ENCODE results near the gene C12orf57.

Gene C12orf57

DNA sequence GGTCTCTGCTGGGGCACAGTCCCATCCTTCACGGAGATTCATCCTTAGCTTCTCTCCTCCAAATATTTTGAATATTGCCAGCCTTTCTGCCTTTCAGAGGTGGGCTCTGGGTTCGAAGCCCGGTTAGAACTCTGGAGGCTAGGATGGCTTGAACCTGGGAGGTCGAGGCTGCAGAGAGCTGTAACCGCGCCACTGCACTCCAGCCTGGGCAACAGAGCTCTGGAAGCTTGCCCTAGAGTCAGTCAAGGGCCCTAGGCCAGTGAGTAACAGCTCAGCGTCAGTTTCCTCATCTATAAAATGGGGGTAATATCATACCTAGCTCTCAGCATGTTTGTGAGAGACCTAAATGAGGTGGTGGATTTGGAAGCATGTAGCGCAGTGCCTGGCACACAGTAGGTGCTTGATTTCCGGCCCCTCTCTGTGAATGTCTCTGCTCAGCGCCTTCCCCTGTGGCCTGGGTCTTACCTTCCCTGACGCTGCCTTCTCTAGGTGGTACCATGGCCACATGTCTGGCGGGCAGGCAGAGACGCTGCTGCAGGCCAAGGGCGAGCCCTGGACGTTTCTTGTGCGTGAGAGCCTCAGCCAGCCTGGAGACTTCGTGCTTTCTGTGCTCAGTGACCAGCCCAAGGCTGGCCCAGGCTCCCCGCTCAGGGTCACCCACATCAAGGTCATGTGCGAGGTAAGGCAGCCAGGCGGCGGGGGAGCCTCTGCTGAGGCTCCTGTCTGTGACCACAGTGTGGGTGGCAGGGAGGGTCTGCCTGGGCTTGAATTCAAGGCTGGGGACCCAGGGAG, 10.7 kb downstream of the C12orf57 start:
- DNase-seq, result peak in 1 of 2 donors; percentile 26

DNA sequence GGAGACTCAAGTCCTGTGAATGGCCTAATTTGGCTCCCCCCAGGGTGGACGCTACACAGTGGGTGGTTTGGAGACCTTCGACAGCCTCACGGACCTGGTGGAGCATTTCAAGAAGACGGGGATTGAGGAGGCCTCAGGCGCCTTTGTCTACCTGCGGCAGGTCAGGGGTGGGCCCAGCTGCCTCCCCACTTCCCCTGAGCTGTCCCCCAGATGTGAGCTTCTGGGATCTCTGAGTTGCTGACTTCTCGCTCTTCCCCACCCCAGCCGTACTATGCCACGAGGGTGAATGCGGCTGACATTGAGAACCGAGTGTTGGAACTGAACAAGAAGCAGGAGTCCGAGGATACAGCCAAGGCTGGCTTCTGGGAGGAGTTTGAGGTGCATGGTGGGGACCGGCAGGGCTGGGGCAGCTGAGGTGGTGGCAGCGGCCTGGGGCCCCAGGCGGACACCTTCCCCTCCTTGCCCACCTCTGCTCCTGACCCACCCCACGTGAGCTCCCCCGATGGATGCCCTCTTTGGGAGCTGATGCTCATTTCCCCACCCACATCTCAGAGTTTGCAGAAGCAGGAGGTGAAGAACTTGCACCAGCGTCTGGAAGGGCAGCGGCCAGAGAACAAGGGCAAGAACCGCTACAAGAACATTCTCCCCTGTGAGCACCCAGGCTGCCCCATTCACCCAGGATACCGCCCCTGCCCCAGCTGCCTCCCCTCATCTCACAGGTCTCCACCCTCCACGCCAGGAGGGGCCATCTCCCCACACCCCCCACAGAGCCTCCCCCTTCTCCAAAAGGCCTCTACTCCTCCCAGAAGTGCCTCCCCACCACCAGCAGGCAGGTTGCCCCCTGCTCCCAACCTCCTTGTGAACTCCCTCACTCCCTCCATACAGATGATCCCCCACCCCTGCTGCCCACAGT, 11.5 kb downstream of the C12orf57 start:
- DNase-seq, result no peak

DNA sequence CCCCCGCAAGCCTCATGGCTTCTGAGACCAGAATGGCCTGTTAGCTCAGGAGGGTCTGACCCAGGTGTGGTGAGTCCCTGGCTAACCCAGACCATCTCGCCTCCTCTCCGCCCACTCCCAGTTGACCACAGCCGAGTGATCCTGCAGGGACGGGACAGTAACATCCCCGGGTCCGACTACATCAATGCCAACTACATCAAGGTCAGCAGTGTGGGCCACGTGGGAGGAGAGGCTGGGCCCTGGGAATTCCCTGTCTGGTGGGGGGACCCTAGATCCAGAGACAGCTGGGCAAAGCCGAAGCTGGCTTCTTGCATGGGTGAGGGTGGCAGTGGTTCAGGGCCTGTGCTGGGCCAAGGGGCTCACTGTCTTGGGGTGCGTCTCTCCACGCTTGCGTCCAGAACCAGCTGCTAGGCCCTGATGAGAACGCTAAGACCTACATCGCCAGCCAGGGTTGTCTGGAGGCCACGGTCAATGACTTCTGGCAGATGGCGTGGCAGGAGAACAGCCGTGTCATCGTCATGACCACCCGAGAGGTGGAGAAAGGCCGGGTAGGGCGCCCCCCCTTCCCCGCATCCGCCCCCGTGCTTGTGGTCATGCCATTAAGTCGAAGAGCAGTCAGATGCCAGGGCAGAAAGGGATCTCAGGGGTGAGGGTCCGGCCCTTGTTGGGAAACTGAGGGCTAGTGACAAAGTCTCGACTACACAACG, 12.4 kb downstream of the C12orf57 start:
- DNase-seq, result peak in 1 of 2 donors; percentile 35

DNA sequence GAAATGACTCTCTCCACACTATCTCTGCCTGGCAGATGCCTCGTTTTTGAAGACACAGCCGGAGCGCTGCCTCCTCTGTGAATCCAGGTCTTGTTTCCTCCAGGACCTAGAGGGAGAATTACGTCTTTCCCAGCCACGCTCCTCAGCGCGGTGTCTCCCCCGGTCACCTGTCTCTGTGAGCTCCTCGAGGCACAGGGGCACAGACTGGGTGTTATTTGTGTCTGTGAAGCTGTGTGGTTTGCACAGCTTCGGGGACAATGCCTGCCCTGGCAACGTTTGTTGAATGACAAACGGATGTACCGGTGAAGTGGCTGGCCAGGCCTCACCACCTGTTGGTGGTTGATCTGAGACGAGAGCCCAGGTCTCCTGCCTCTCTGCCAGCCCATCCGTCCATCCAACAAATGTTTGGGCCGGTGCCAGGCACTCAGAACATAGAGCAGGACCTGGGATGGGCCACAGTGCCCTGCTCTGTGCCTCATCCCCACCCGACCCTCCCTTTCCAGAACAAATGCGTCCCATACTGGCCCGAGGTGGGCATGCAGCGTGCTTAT, 13.4 kb downstream of the C12orf57 start:
- DNase-seq, result no peak

DNA sequence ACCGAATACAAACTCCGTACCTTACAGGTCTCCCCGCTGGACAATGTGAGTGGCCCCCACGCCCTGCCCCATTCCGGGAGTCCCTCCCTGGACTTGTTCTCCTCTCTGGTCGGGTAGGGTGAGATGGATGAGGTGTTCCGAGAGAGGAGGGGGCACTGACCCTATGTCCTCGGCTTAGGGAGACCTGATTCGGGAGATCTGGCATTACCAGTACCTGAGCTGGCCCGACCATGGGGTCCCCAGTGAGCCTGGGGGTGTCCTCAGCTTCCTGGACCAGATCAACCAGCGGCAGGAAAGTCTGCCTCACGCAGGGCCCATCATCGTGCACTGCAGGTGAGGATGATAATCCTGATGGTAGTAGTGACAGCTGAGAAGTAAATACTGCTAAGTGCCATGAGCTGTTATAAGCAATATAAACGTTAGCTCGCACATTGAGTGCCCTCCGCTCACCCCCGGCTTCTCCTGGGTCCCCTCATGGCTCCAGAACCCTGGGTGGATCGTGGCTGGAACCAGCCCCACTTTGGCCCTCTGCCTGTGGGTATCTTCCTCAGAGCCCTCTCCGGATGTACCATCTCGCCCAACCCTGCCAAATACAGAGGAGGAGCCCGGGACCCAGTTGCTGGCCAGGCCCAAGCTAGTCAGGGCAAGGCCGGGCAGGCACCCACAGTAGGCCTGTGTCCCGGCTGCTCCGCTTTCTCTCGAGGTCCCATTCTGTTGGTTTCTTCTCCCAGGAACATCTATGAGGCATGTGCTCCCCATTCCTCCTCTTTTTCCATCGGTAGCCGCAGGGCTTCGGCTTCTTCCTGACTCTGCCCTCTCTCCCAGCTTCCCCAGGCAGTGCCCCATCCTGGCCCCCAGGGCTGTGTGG, 14.2 kb downstream of the C12orf57 start:
- DNase-seq, result peak in 1 of 2 donors; percentile 32

DNA sequence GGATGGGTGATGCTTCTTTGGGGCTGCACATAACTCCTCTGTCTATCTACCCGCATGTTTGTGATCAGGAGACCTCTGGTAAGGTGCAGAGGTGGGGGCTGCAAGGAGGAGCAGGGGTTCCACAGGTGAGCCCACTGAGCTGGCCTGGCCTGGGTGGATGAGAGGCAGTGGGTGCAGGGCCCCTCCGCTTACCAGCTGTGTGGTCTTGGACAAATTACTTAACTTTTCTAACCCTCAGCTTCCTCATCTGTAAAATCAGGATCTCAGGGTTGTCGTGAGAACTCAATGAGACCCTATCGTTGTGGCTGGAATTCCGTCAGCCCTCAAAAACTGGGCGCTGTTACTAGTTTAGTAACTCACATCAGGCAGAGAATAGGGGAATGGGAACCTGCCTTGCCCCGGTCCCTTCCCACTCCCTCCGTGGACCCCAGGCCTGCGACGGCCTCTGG, 14.8 kb downstream of the C12orf57 start:
- peak in 1 of 2 donors; percentile 26 for DNase-seq

DNA sequence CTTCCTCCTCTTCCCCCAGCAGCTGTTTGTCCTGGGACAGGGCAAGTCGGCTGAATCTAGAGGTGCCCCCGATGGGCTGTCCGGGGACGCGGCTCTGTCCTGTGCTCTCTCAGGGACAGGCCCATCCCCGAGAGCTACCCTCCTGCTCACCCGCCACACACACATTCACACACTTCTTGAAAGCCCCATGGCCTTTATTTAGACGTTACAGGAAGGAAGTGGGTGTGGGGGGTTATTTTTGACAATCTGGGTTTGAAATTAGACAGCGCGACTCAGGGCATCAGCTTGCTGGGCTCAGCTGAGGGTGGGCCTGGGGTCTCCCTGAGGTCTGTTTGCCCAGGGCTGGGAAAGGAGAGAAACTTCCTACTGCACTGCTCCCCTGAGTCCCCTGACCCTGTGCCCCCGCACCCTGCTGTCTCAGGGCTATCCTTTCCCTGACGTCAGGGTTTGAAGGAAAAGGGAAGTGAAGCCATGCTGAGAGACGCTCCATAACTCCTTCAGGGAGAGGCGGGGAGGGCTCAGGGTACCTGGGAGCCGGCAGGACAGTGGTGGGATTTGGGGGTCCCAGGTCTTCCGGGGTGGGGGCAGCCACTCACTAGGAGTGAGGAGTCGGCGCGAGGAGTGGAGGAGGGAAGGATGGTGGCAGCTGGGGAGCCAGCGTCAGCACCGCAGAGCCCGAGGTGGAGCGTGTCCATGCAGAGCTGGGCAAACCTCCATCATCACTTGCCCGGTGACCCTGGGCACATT, 15.4 kb downstream of the C12orf57 start:
- DNase-seq, result peak; percentile 70 to 78

DNA sequence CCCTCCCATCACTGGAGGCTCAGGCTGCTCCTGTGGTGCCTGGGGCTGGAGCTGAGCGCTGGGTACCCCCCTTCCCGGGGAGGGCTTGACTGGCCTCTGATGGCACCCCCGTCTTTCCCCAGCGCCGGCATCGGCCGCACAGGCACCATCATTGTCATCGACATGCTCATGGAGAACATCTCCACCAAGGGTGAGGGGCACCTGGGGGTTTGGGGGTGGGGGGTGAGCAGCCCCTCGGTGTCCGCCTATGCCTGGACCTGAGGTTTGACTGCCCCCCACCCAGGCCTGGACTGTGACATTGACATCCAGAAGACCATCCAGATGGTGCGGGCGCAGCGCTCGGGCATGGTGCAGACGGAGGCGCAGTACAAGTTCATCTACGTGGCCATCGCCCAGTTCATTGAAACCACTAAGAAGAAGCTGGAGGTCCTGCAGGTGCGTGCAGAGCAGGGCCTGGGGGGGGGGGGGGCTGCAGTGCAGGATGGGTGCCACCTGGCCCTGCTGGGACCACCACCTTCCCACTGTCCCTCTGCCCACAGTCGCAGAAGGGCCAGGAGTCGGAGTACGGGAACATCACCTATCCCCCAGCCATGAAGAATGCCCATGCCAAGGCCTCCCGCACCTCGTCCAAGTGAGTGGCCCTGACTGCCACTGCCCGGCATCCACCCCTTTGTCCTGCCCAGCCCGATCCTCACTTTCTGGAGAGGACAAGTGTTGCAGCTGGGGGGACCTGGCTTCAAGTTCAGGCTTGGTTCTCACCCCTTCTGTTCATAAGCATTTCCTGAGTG, 16.2 kb downstream of the C12orf57 start:
- no peak for DNase-seq

DNA sequence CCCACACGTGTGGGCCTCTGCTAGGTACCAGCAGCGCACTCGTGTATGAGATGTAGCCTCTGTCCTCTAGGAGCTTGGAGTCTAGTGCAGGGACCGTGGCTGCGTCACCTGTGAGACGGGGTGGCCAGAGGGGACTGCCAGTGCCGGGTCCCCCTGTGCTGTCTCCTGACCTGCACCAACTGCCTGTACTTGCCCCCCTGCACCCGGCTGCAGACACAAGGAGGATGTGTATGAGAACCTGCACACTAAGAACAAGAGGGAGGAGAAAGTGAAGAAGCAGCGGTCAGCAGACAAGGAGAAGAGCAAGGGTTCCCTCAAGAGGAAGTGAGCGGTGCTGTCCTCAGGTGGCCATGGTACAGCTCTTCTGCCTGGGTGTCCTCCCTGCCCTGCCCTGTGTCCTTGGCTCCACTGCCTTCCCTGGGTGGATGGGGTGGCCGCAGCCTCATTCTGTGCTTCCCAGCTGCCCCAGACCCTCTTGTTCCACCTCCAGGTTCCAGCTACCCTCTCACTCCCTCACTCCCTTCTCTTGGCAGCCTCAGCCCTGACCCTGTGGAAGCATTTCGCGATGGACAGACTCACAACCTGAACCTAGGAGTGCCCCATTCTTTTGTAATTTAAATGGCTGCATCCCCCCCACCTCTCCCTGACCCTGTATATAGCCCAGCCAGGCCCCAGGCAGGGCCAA, 16.9 kb downstream of the C12orf57 start:
- DNase-seq, result peak in 1 of 2 donors; percentile 29

DNA sequence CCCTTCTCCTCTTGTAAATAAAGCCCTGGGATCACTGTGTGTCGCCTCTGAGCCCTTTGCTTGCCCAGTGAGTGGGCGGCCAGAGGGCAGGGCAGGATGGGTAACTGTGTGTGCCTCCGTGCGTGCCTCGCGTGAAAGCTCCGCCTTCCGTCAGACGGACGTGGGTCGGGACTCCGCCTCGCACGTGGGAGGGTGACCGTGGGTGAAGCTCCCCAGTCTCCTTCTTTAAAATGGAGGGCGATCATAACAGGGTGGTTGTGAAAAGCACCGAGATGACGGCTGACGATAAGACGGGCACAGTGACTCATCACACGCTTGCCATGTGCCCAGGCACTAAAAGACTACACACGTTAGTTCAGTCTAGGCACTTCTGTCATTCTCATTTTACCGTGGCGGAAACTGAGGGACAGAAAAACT, 17.5 kb downstream of the C12orf57 start:
- DNase-seq, result peak; percentile 96 to 98

DNA sequence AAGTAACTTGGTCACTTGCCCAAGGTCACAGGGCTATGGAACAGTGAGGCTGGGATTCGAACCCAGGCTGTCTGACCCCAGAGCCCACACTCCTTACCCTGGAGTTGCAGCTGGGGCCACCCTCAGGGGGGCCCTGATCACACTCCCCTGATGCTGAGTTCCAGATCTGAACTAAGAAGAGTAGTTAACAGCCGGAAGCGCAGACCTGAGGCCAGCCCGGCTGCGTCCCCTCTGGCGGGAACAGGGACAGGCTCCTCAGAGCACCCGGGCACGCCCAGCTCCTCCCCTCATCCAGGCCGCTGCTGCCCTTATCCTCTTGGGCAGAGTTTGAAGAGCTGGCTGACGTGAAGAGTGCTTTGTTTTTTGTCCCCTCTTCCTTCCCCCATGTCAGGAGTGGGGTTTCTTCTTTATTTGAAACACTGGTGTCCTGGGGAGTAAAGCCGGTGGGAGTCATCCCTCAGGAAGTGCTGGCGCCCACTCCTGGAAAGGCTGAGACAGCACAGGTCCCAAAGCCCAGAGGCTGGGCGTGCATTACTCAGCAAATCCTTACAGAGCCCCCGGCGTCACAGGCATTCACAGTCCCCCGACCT, 18.0 kb downstream of the C12orf57 start:
- DNase-seq, result peak; percentile 52 to 63

DNA sequence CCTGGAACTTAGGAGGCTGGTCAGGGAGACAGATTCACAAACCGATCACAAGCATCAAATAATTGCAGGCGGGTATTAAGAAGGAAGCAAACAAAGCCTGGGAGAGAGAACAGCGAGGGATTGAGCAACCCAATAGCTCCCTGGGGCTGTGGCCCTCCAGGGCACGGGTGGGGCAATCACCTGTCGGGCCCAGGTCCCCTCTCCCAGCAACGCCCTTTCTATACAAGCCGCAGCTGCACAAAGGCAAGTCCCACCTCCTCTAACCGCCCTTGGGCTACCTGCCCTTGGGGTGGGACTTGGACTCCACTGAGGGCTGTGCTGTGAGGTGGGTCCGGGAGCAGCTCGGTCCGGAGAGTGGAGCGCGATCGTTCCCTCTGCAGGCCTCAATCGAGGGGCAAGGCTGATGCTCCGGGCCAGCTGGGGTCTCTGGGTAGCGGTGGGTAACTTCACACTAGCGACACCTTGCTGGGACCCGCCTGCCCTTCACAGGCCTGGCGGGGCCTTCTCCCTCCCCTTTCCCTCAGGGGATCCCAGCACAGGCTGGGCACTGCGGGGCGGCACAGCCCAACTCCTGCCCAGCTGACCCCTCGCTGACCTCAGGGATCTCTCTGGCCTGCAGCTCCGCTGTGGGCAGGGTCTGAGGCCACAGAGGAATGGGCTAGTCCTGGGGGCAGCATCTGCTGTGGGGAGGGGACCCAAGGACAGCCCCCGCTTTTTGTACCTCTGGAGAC, 18.6 kb downstream of the C12orf57 start:
- DNase-seq, result no peak

DNA sequence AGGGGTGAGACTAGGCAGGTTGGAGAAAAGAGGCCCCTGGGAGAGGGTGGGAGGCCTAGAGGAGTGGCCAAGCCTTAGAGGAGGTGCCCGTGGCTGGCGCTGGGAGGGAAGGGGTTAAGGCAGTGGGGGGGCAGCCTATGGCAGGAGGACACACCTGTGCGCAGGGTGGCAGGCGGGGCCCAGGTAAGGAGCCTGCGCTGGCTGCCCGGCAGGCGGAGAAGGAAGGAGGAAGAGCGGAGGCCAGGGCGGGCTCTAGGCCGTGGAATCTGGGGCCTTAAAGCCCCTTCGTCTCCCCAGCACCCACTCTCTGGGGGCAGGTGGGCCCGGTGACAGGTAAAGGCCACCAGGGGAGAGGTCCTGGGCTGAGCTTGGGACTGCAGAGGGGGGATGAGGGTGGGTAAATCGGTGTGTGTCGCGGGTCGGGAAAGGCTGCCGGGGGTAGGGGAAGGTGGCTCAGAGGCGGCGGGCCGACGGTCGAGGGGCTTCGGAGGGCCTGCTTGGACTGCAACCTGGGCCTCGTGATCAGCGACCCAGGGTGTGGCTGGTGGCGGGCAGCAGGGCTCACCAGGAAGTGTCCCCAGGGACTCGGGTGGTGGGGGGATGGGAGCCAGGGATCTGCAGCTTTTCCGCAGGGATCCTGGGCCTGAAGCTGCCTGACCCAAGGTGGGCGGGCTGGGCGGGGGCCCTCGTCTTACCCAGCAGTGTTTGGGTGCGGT, 19.4 kb downstream of the C12orf57 start:
- DNase-seq, result no peak

DNA sequence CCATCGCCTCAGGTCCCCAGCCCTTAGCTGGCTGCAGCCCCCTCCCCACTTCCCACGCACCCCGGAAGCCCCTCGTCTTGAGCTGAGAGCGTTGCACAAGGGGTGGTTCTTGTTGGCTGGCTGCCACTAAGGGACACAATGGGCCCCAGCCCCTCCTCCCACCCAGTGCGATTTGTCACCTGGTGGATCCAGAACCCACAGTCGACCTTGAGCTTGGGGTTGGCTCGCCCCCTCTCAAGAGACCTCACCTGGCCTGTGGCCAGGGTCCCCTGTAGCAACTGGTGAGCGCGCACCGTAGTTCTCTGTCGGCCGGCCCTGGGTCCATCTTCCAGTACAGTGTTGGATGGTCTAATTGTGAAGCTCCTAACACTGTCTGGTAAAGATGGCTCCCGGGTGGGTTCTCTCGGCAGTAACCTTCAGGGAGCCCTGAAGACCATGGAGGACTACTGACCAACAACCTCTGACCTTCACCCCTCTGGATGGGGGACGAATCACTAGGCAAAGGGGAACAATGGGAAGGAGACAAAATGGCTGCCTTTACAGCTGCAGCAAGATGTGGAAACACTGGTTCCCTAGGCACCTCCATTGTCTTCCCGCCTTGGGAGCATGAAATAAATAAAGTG, 20.1 kb downstream of the C12orf57 start:
- DNase-seq, result no peak

DNA sequence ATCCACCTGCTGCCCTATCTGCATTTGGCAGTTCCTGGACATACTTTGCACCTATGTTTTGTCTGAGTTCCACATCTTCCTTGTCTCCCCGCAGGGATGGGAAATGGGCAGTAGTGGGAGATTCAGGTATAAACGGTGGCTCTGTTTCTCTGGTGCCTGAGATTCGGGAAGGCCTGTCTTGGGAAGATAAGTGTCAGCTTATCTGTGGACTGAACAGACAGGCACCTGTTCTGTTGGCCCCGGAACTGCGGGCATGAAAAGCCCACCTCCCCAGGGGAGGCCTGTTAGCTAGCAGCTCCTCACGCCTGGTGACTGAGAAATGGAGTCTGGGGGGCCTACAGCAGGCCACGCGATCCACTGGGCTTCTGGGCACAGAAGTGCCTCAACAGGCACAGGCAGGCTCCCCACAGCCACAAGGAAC, 20.8 kb downstream of the C12orf57 start:
- no peak for DNase-seq

DNA sequence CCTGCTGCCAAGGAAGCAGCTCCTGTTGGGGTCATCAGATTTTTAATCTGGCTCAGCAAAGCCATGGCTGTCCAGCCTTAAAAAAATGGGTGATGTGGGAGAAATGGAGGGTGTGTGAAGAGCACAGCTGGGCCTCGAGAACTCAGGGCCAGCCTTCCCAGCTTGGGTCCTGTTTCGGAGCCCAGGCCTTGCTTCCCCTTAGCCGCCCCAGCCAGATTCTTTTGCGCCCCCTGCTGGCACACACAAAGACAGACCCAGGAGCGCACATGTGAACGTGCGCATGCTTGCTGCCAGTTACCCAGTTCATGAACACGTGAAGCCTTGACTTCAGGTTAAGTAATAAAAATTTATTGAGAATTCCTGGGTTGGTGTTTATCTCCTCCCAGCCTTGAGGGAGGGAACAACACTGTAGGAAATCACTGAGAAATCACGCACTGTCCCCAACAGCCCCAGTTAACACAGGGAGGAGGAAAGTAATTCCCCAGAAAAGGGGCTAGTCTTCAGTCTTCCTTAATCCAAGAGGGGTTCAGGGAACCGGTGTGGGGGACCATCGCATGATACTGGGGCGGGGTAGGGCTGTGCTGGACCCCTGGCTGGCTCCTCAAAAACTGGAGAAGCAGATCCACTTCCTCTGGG, 21.3 kb downstream of the C12orf57 start:
- DNase-seq, result peak; percentile 90 to 91

DNA sequence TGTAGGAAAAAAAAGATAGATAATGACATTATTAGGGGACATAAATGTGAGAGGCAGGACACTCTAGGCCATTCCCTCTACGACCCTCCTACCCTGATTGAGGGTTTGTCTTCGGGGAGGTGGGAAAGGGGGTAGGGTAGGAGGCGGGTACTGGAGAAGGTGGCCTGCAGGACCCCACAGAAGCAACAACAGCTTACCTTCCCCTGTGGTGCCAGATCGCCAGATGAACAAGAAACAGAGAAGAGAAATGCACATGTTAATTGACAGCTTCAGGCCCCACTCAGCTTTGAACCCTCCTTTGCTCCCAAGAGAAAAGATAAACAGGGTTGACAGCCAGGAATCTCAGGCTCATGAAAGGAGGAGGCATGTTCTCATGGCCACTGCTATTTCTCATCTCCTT, 21.9 kb downstream of the C12orf57 start:
- DNase-seq, result no peak
